ENCODE measurements around the gene PSPC1. TPM values are rescaled to one million over a fixed set of nuclear protein-coding genes. Genes with fewer than 3 reads are reported as not detected.
"Not testable (repeated sequence)": the region's sequence is repeated elsewhere in the genome, so short reads cannot be mapped to it uniquely, and the experiment has no call there.

PSPC1 gene
- polyA plus RNA-seq, 1 donor from 2014 or later, result 166 TPM

DNA sequence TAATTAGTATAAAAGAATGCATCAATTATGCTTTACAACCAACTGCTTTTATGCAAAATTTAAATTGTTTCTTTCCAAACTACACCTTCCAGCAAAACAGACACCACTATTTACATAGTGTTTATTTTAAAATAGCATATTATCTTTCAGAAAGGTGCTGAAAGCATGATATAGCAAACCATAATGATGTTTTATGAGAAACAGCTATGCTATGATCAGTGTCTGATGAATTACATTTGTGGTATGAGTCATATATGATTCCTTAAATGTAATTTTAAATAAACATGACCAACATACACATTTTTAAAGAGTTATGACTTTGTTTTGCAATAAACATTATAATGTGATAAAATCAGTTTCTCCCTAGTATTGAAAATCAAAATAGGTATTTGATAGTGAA is 81.1 kb downstream of the PSPC1 start:
- H3K4me2 ChIP-seq (ENCODE audit: low read length); H3K27me3 ChIP-seq (ENCODE audit: insufficient read depth, low read depth, low read length); H3K36me3 ChIP-seq (ENCODE audit: insufficient read depth, low read length); H3K4me3 ChIP-seq (ENCODE audit: low read length); H3K79me2 ChIP-seq (replicated peaks; ENCODE audit: insufficient read depth, low read length); H3K9me2 ChIP-seq (ENCODE audit: insufficient read depth, low read length); H3F3A ChIP-seq (ENCODE audit: insufficient read depth, low read length, poor library complexity, severe bottlenecking); H4K20me1 ChIP-seq (ENCODE audit: insufficient read depth); H2AFZ ChIP-seq (ENCODE audit: low read depth, low read length); H3K9me3 ChIP-seq (ENCODE audit: low read length); H3K27ac ChIP-seq (ENCODE audit: low read length); H3K9ac ChIP-seq (ENCODE audit: low read length): not testable (repeated sequence)

DNA sequence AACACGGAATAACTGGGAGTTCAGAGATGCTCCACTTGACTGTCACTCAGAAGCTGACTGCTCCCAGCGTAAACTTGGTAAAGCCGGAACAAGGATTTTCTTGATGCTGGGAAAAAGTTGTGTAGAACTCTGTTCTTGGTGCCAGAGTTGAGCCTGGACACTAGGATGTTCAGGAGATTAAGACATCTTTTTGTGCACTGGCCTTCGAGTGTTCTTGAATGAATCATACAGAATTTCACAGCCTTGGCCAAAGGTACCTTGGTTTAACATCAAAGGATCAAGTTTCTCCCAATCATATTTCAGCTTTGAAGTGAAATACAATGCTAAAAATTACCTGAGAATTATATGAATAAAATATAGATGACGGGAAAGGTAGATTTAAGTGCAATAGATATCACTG is 81.8 kb downstream of the PSPC1 start:
- H3K9ac ChIP-seq (ENCODE audit: low read length); H3K9me3 ChIP-seq (ENCODE audit: low read length): not testable (repeated sequence)

DNA sequence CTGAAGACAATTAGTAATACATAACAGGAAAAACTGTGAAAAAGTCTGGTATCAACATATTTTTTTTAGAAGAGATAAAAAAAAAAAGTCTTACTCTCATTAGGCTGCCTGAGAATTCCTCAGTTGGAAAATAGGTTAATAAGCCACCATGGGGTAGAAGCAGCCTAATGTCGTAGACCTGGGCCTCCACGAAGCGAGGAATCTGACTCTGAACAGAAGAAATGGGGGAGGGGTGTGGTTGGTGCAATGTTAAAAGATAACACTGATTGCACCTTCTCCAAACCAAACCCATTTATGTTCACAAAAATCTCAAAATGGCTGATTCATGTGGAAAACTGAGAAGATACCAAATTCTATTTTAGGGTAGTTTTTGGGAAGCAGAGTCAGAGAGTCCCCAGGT is 86.9 kb downstream of the PSPC1 start:
- no peaks in the 10 kb centered on the region for H3K27me3 ChIP-seq (ENCODE audit: insufficient read depth, low read depth, low read length)
- no peaks in the 10 kb centered on the region for H3K79me2 ChIP-seq (replicated peaks; ENCODE audit: insufficient read depth, low read length)
- no peak overlapping the region for H3K4me3 ChIP-seq (ENCODE audit: low read length)
- no peaks in the 10 kb centered on the region for H4K20me1 ChIP-seq (ENCODE audit: insufficient read depth)
- H3K4me2 ChIP-seq (ENCODE audit: low read length), result no peak overlapping the region
- TF ChIP-seq POLR2AphosphoS5 (IDR thresholded peaks at IDR 0.05) (no peak), EZH2 (IDR thresholded peaks at IDR 0.05; ENCODE audit: borderline replicate concordance, insufficient read depth, low read length, poor library complexity, severe bottlenecking) (no peak), TAF1 (IDR thresholded peaks at IDR 0.05; ENCODE audit: low read depth) (no peak), EP300 (conservative IDR thresholded peaks at IDR 0.05; ENCODE audit: poor library complexity, severe bottlenecking) (no peak), SMC3 (conservative IDR thresholded peaks at IDR 0.05; ENCODE audit: poor library complexity) (no peak), MXI1 (conservative IDR thresholded peaks at IDR 0.05; ENCODE audit: poor library complexity, severe bottlenecking) (no peak), RAD21 (conservative IDR thresholded peaks at IDR 0.05) (no peak)
- TF ChIP-seq, protein P1, sequence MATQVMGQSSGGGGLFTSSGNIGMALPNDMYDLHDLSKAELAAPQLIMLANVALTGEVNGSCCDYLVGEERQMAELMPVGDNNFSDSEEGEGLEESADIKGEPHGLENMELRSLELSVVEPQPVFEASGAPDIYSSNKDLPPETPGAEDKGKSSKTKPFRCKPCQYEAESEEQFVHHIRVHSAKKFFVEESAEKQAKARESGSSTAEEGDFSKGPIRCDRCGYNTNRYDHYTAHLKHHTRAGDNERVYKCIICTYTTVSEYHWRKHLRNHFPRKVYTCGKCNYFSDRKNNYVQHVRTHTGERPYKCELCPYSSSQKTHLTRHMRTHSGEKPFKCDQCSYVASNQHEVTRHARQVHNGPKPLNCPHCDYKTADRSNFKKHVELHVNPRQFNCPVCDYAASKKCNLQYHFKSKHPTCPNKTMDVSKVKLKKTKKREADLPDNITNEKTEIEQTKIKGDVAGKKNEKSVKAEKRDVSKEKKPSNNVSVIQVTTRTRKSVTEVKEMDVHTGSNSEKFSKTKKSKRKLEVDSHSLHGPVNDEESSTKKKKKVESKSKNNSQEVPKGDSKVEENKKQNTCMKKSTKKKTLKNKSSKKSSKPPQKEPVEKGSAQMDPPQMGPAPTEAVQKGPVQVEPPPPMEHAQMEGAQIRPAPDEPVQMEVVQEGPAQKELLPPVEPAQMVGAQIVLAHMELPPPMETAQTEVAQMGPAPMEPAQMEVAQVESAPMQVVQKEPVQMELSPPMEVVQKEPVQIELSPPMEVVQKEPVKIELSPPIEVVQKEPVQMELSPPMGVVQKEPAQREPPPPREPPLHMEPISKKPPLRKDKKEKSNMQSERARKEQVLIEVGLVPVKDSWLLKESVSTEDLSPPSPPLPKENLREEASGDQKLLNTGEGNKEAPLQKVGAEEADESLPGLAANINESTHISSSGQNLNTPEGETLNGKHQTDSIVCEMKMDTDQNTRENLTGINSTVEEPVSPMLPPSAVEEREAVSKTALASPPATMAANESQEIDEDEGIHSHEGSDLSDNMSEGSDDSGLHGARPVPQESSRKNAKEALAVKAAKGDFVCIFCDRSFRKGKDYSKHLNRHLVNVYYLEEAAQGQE (IDR thresholded peaks at IDR 0.05; ENCODE audit: borderline replicate concordance), result no peak
- TF ChIP-seq, protein P2, sequence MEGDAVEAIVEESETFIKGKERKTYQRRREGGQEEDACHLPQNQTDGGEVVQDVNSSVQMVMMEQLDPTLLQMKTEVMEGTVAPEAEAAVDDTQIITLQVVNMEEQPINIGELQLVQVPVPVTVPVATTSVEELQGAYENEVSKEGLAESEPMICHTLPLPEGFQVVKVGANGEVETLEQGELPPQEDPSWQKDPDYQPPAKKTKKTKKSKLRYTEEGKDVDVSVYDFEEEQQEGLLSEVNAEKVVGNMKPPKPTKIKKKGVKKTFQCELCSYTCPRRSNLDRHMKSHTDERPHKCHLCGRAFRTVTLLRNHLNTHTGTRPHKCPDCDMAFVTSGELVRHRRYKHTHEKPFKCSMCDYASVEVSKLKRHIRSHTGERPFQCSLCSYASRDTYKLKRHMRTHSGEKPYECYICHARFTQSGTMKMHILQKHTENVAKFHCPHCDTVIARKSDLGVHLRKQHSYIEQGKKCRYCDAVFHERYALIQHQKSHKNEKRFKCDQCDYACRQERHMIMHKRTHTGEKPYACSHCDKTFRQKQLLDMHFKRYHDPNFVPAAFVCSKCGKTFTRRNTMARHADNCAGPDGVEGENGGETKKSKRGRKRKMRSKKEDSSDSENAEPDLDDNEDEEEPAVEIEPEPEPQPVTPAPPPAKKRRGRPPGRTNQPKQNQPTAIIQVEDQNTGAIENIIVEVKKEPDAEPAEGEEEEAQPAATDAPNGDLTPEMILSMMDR (IDR thresholded peaks at IDR 0.05; ENCODE audit: poor library complexity, severe bottlenecking), result no peak
- no peaks in the 10 kb centered on the region for H3K9me3 ChIP-seq (ENCODE audit: low read length)
- no peaks in the 10 kb centered on the region for H3K36me3 ChIP-seq (ENCODE audit: insufficient read depth, low read length)
- no peaks in the 10 kb centered on the region for H3F3A ChIP-seq (ENCODE audit: insufficient read depth, low read length, poor library complexity, severe bottlenecking)
- no peaks in the 10 kb centered on the region for H3K9me2 ChIP-seq (ENCODE audit: insufficient read depth, low read length)
- no peak overlapping the region for H3K27ac ChIP-seq (ENCODE audit: low read length)
- H3K9ac ChIP-seq (ENCODE audit: low read length), result no peak overlapping the region
- no peak overlapping the region for H2AFZ ChIP-seq (ENCODE audit: low read depth, low read length)

More for the DNA sequence above, 81.8 kb downstream of the PSPC1 start:
- H3K4me3 ChIP-seq (ENCODE audit: low read length); H3K27ac ChIP-seq (ENCODE audit: low read length); H3K27me3 ChIP-seq (ENCODE audit: insufficient read depth, low read depth, low read length); H3K9me2 ChIP-seq (ENCODE audit: insufficient read depth, low read length); H2AFZ ChIP-seq (ENCODE audit: low read depth, low read length); H3K79me2 ChIP-seq (replicated peaks; ENCODE audit: insufficient read depth, low read length); H3F3A ChIP-seq (ENCODE audit: insufficient read depth, low read length, poor library complexity, severe bottlenecking); H3K4me2 ChIP-seq (ENCODE audit: low read length); H4K20me1 ChIP-seq (ENCODE audit: insufficient read depth); H3K36me3 ChIP-seq (ENCODE audit: insufficient read depth, low read length): not testable (repeated sequence)
